Hematopoietic multipotent progenitor cell (in vitro differentiated cells): ENCODE results near the gene CLTCL1. TPM values are rescaled to one million over a fixed set of nuclear protein-coding genes. Genes with fewer than 3 reads are reported as not detected.

Experiments used
- DNase-seq, 3 donors: peaks; one replicate each; pipeline ENCODE4 v3.0.0-alpha.2; 2011 to 2015; ENCODE audit warnings: low read depth in 2 of 3, low spot score in 2 of 3
- small RNA-seq: library from RNA; depleted of rRNA; stranded (forward); fragments of <200 nt; gene quantifications from one replicate; pipeline ENCODE3, GENCODE V24; 2012
- total RNA-seq: library from RNA; depleted of rRNA; stranded (reverse); fragments of >200 nt; gene quantifications from one replicate; pipeline ENCODE4 v1.2.3, GENCODE V29; 2012

CLTCL1 gene
- total RNA-seq, 1 donor, result 1.6 TPM

DNA sequence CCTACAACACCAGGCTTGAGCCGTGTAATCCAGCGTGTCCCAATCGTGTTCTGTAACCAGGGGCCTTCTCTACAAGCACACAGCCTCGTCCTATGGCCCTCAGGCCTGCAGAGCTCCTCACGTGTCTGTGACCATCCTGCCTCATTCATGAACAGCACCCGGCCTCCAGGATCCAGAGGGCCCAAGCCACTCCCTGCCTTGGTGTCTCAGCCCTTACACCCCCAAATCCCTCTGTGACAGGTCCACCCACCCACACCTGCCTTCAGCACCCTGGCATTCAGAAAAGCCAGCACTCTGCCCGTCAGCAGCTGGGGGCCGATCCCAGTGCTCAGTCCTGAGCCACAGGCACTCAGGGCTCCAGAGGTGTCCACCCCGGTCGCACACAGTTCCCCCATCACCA, 154.6 kb downstream of the CLTCL1 start:
- no peak for DNase-seq

DNA sequence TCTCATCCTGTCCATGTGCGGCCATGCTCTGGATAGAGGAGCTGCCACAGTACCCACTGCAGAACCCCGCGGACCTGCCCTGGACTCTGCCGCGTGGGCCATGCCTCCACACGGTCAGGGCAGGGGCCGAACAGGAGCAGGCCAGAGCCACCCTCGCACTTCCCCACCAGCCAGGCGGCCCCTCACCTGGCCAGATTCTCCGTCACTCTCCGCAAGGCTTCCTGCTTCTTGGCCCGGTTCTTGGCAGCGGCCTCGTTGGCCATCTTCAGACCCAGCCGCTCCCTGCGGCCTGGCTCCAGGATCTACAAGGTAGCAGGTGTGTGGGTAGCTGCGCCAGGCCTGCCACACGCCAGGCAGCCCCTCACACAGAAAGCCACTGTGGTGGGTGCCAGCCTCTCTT, 156.6 kb downstream of the CLTCL1 start:
- no peak for DNase-seq

DNA sequence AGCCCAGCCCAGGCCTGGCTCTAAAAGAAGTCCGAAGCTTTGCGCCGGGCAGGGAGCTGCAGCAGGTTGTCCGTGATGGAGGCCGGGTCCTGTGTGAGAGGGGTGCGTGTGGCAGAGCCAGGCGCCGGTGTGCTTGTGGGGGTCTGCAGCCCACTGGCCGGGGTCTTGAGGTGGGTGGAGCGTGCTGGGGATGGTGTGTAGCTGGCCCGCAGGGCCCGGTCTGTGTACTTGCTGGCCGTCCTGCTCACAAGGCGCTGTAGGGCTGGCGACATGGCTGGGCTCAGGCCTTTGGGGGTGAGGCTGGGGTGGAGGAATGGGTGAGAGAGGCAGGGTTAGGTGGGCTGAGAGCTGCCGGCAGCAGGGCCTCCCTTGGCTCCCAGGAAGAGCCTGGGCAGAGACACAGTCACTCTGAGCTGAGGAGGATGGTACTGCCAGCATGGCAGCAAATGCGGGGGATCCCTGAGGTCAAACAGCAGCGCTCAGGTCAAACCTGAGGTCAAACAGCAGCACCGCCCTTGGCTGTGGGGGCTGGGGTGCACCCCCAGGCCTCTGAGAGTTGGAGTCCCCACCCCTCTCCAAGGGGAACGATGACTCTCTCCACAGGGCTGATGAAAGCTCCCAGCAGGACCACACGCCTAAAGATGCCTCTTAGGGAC, 157.2 kb downstream of the CLTCL1 start:
- no peak for DNase-seq

DNA sequence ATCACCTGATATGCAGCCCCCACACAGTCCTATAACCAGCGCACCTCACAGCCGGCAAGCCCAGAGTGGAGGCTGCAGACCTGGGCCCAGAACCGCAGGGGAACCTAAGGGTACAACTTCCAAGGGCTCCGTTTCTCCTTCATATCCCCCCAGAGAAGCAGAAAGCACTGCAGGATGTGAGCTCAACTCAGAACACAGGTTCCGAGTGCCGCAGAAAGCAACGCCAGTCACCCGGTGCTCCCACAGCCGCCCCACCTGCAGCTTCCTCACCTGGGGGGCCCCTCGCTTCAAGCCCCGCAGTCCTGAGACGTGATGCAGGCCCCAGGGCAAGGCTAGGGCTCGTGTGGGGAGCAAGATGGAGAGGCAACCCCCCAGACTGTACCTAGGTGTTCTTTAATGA, 158.0 kb downstream of the CLTCL1 start:
- DNase-seq, result no peak

DNA sequence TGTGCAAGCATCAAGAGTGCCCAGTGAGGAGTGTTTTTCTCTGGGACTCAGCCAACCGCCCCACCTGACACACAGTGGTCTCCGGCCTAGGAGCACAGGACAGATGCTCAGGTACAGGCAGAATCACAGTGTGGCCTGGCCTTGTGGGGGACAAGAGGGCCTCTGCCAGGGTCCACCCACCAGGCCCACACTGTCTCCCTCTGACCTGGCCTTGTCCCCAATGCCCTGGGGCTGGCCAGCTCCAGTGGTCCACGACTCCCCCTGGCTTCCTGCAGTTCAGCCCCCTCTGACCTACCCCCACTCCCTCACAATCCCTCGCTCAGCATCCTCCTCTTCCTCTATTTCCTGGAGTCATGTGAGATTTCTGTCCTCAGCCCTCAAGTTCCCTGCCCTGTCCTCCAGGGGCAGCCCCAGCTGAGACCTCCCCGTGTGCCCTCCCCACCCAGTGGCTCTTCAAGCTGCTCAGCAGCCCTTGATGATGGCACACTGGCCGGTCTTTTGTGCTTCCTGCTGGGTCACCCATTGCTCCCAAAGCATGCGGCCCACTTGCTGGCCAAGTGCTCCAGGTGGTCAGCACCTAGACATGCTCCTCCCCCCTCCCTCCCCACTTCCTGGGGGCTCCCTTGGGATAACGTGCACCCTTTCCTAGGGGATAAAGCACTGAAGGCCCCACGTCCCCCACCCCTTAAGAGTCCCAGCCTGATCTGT, 158.7 kb downstream of the CLTCL1 start:
- no peak for DNase-seq

DNA sequence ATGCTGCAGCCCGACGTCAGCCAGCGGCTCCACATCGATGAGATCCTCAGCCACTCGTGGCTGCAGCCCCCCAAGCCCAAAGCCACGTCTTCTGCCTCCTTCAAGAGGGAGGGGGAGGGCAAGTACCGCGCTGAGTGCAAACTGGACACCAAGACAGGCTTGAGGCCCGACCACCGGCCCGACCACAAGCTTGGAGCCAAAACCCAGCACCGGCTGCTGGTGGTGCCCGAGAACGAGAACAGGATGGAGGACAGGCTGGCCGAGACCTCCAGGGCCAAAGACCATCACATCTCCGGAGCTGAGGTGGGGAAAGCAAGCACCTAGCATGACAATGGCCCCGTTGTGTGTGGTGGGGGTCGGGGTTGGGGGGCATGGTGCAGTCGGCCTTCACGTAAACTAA, 159.4 kb downstream of the CLTCL1 start:
- DNase-seq, result no peak

DNA sequence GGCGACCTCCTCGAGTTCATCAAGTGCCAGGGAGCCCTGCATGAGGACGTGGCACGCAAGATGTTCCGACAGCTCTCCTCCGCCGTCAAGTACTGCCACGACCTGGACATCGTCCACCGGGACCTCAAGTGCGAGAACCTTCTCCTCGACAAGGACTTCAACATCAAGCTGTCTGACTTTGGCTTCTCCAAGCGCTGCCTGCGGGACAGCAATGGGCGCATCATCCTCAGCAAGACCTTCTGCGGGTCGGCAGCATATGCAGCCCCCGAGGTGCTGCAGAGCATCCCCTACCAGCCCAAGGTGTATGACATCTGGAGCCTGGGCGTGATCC, 159.9 kb downstream of the CLTCL1 start:
- DNase-seq, result no peak

DNA sequence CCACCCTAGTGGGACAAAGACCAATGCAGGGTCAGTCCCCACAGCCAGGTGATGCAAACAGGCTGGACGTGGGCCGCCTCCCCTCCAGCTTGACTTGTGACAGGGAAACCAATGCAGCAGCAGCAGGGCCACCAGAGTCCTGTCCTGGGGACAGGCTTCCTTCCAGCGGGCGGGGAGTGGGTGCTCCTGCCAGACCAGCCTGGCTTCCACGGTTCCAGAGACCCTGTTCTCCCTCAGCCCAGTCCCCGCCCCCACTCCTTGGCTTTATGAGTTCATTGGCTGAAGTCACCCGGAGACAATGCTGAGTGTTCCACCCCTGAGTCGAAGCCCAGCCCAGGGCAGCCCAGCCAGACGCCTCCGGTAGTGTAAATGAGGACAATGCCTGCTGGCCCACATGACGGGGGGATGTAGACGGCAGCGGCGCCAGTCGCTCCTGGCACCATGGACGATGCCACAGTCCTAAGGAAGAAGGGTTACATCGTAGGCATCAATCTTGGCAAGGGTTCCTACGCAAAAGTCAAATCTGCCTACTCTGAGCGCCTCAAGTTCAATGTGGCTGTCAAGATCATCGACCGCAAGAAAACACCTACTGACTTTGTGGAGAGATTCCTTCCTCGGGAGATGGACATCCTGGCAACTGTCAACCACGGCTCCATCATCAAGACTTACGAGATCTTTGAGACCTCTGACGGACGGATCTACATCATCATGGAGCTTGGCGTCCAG, 160.4 kb downstream of the CLTCL1 start, which contains the start of gene TSSK2:
TSS of gene TSSK2 (plus strand) at position 350 of the 726 bp plus-strand sequence. CDS start at position 442, 92 bp downstream.
- no peak for DNase-seq

DNA sequence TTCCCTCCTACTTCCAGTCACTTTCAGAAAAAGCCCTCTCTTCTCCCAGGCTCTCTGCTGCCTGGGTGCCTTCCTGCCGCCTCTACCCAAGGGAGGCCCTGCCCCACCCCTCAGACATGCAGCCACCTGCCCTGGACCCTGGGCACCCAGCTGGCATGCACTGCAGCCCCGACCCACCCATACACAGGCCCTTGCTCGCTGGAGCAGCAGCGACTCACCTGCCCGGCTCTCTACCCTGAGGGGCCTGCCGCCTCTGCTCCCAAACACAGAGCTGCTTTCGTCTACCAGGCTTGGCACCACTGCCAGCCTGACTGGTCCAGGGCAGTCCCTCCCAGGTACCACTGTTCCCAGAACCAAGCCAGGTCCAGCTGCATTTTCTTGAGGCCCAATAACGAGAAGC, 161.6 kb downstream of the CLTCL1 start:
- no peak for DNase-seq

Small RNA genes within 50 kb of the gene (small RNA-seq; reads per million reads assigned to genes)
- gene AC000081.1 (not detected), gene RF00398 (not detected)

Other genes with a start within 250 kb of the CLTCL1 start
- gene DGCR2, start 169.3 kb downstream of the CLTCL1 start, total RNA-seq, result 80.0 TPM
- gene TSSK2, start 160.4 kb downstream of the CLTCL1 start, total RNA-seq, result not detected
- gene ESS2, start 147.1 kb downstream of the CLTCL1 start, total RNA-seq, result 23.4 TPM
- not detected for gene GSC2, start 141.4 kb downstream of the CLTCL1 start, total RNA-seq
- 71.9 TPM for gene SLC25A1, start 113.0 kb downstream of the CLTCL1 start, total RNA-seq
- gene HIRA, start 140.0 kb upstream of the CLTCL1 start, total RNA-seq, result 27.2 TPM
- 10.0 TPM for gene MRPL40, start 140.8 kb upstream of the CLTCL1 start, total RNA-seq
- gene C22orf39, start 156.0 kb upstream of the CLTCL1 start, total RNA-seq, result 58.7 TPM
- gene UFD1, start 187.5 kb upstream of the CLTCL1 start, total RNA-seq, result 36.9 TPM
- 8.9 TPM for gene CDC45, start 188.2 kb upstream of the CLTCL1 start, total RNA-seq
- gene CLDN5, start 232.7 kb upstream of the CLTCL1 start, total RNA-seq, result 9.4 TPM